SU-DHL-6 (cell line): Measurements from ENCODE around the gene ZNF582.

Experiments
- H2AFZ ChIP-seq: fragments of 200-600 bp; sonication (generic); 2 replicates; pipeline ENCODE4 v1.6.1; 2014; ENCODE audit warnings: low read depth, mild to moderate bottlenecking, moderate library complexity, mixed read lengths, antibody characterized with exemption, low read length; ENCODE audit not compliant: severe bottlenecking
- H3F3A ChIP-seq: fragments of 200-600 bp; shearing (Covaris generic); 2 replicates; pipeline ENCODE4 v1.6.0; 2016; ENCODE audit warnings: antibody characterized with exemption, mild to moderate bottlenecking; ENCODE audit not compliant: insufficient read depth
- H3K27ac ChIP-seq: fragments of 200-600 bp; sonication (generic); 2 replicates; pipeline ENCODE4 v1.5.1; 2016; ENCODE audit warnings: low read depth, mild to moderate bottlenecking, low read length, moderate library complexity, mixed read lengths
- H3K27me3 ChIP-seq: fragments of 200-600 bp; sonication (generic), shearing (Covaris generic); 2 replicates; pipeline ENCODE4 v1.6.0; 2014; ENCODE audit warnings: mild to moderate bottlenecking, low read length
- H3K36me3 ChIP-seq: fragments of 200-600 bp; sonication (generic); 2 replicates; pipeline ENCODE4 v1.6.1; 2014; ENCODE audit warnings: mild to moderate bottlenecking, low read length, mixed read lengths
- H3K4me2 ChIP-seq: fragments of 300-600, 200-600 bp; shearing (Covaris generic), sonication (generic); 2 replicates; pipeline ENCODE4 v1.6.0; 2014; ENCODE audit warnings: low read length, low read depth, mild to moderate bottlenecking; ENCODE audit not compliant: poor library complexity, severe bottlenecking
- H3K4me3 ChIP-seq: fragments of 200-600 bp; sonication (generic); 2 replicates; pipeline ENCODE4 v1.5.1; 2014; ENCODE audit warnings: antibody characterized with exemption, low read length, mild to moderate bottlenecking, mixed read lengths; ENCODE audit not compliant: insufficient read depth, poor library complexity, severe bottlenecking
- H3K79me2 ChIP-seq: fragments of 200-600 bp; sonication (generic); 2 replicates; pipeline ENCODE4 v1.6.1; 2014; ENCODE audit warnings: mild to moderate bottlenecking, low read length, moderate library complexity; ENCODE audit not compliant: insufficient read depth
- H3K9ac ChIP-seq: fragments of 200-600 bp; sonication (generic); 2 replicates; pipeline ENCODE4 v1.7.0; 2014; ENCODE audit warnings: mild to moderate bottlenecking, low read length
- H3K9me2 ChIP-seq: fragments of 200-600 bp; sonication (generic); replicated peaks from 2 replicates; pipeline ENCODE4 v1.6.1; 2014; ENCODE audit warnings: low read length; ENCODE audit not compliant: insufficient read depth
- H3K9me3 ChIP-seq: fragments of 200-600 bp; sonication (generic); 2 replicates; pipeline ENCODE4 v1.6.1; 2014; ENCODE audit warnings: low read length, mixed read lengths; ENCODE audit not compliant: insufficient read depth
- H4K20me1 ChIP-seq: fragments of 200-600 bp; sonication (generic); 2 replicates; pipeline ENCODE4 v1.6.1; 2014; ENCODE audit warnings: low read depth, mild to moderate bottlenecking, antibody characterized with exemption, low read length, moderate library complexity, mixed read lengths
- EZH2phosphoT487 ChIP-seq: fragments of 200-600 bp; sonication (generic), shearing (Covaris generic); conservative IDR thresholded peaks from 2 replicates; pipeline ENCODE4 v1.6.1; 2018; ENCODE audit warnings: mild to moderate bottlenecking, antibody characterized with exemption, low read length, moderate library complexity, mixed read lengths
- TF ChIP-seq, protein P1 (sequence below): fragments of 200-600 bp; sonication (generic); IDR thresholded peaks from one replicate; pipeline ENCODE4 v1.5.1; 2017; ENCODE audit warnings: antibody characterized with exemption, mild to moderate bottlenecking, low read length, moderate library complexity; ENCODE audit not compliant: insufficient read depth, poor library complexity, severe bottlenecking

Gene ZNF582

DNA sequence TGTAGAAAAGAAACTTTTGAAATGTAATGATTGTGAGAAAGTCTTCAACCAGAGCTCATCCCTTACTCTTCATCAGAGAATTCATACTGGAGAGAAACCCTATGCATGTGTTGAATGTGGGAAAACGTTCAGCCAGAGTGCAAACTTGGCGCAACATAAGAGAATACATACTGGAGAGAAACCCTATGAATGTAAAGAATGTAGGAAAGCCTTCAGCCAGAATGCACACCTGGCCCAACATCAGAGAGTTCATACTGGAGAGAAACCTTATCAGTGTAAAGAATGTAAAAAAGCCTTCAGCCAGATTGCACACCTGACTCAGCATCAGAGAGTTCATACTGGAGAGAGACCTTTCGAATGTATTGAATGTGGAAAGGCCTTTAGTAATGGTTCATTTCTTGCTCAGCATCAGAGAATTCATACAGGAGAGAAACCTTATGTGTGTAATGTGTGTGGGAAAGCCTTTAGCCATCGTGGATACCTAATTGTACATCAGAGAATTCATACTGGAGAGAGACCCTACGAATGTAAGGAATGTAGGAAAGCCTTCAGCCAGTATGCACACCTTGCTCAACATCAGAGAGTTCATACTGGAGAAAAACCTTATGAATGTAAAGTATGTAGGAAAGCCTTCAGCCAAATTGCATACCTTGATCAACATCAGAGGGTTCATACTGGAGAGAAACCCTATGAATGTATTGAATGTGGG, 30.1 kb upstream of the ZNF582 start:
- H3K9me3 ChIP-seq, result peaks cover 84% of the 10 kb centered on the region
- no peaks in the 10 kb centered on the region for H3K27me3 ChIP-seq
- no peaks in the 10 kb centered on the region for H4K20me1 ChIP-seq
- no peak overlapping the region for H3K9ac ChIP-seq
- no peaks in the 10 kb centered on the region for H3K9me2 ChIP-seq
- no peak overlapping the region for H3K4me2 ChIP-seq
- peaks cover 43% of the 10 kb centered on the region for H3K36me3 ChIP-seq
- no peak overlapping the region for H3K4me3 ChIP-seq
- H3F3A ChIP-seq, result peaks cover 5% of the 10 kb centered on the region; the same call in 1 of the 2 replicates
- TF ChIP-seq, protein P1, sequence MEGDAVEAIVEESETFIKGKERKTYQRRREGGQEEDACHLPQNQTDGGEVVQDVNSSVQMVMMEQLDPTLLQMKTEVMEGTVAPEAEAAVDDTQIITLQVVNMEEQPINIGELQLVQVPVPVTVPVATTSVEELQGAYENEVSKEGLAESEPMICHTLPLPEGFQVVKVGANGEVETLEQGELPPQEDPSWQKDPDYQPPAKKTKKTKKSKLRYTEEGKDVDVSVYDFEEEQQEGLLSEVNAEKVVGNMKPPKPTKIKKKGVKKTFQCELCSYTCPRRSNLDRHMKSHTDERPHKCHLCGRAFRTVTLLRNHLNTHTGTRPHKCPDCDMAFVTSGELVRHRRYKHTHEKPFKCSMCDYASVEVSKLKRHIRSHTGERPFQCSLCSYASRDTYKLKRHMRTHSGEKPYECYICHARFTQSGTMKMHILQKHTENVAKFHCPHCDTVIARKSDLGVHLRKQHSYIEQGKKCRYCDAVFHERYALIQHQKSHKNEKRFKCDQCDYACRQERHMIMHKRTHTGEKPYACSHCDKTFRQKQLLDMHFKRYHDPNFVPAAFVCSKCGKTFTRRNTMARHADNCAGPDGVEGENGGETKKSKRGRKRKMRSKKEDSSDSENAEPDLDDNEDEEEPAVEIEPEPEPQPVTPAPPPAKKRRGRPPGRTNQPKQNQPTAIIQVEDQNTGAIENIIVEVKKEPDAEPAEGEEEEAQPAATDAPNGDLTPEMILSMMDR, result no peak
- TF ChIP-seq EZH2phosphoT487, result no peak
- H3K79me2 ChIP-seq, result no peaks in the 10 kb centered on the region
- no peak overlapping the region for H2AFZ ChIP-seq
- no peak overlapping the region for H3K27ac ChIP-seq

- peak overlapping the region; percentile 71 for H3K4me3 ChIP-seq
- H3K36me3 ChIP-seq, result peaks cover 33% of the 10 kb centered on the region
- TF ChIP-seq, protein P1, result no peak
- no peak for TF ChIP-seq EZH2phosphoT487
- H4K20me1 ChIP-seq, result no peaks in the 10 kb centered on the region
- no peak overlapping the region for H2AFZ ChIP-seq
- H3K27ac ChIP-seq, result no peak overlapping the region
- peak overlapping the region; percentile 80; the same call in 1 of the 2 replicates for H3K9ac ChIP-seq
- peak overlapping the region; percentile 99 for H3K4me2 ChIP-seq
- no peaks in the 10 kb centered on the region for H3F3A ChIP-seq
- H3K79me2 ChIP-seq, result no peaks in the 10 kb centered on the region
- H3K27me3 ChIP-seq, result no peaks in the 10 kb centered on the region
- H3K9me2 ChIP-seq, result no peaks in the 10 kb centered on the region
- peaks cover 15% of the 10 kb centered on the region; the same call in 1 of the 2 replicates for H3K9me3 ChIP-seq
These were observed 11.7 kb upstream of the ZNF582 start for GRCh38 chr19:56405062-56405461.

GRCh38 chr19:56404705-56405056, 11.3 kb upstream of the ZNF582 start:
- TF ChIP-seq EZH2phosphoT487, result no peak
- TF ChIP-seq, protein P1, result no peak
- Histone ChIP-seq H4K20me1 (no peaks in the 10 kb centered on the region), H3K4me2 (peak overlapping the region; percentile 99), H3K4me3 (peak overlapping the region; percentile 71), H3K9me2 (no peaks in the 10 kb centered on the region), H3K9ac (peak overlapping the region; percentile 80), H3K9me3 (peaks cover 19% of the 10 kb centered on the region; the same call in 1 of the 2 replicates), H3F3A (no peaks in the 10 kb centered on the region), H2AFZ (peak overlapping the region; percentile 100), H3K27ac (no peak overlapping the region), H3K27me3 (no peaks in the 10 kb centered on the region), H3K79me2 (no peaks in the 10 kb centered on the region), H3K36me3 (peaks cover 29% of the 10 kb centered on the region)
